Loucy (cell line): ENCODE results near the gene SH2D4B.

Experiments used
- CTCF ChIP-seq: fragments of 200-600 bp; sonication (generic); conservative IDR thresholded peaks from 2 replicates; pipeline ENCODE4 v1.5.1; 2014; ENCODE audit warnings: mild to moderate bottlenecking, antibody characterized with exemption, low read length
- EZH2phosphoT487 ChIP-seq: fragments of 200-600 bp; IDR thresholded peaks from 2 replicates; pipeline ENCODE4 v1.6.1; 2018; ENCODE audit warnings: antibody characterized with exemption, mild to moderate bottlenecking, moderate library complexity, borderline replicate concordance

GRCh38 chr10:80504158-80504811 lies 33.4 kb upstream of the SH2D4B start:
- TF ChIP-seq CTCF (no peak), EZH2phosphoT487 (no peak)
